Breast epithelium (tissue), 3 donors: Measurements from ENCODE around the gene FAM72A.
"Not testable (repeated sequence)": the region's sequence is repeated elsewhere in the genome, so short reads cannot be mapped to it uniquely, and the experiment has no call there.

Experiments
- POLR2A ChIP-seq: fragments of 450-650 bp; IDR thresholded peaks from one replicate; pipeline ENCODE4 v1.6.1; 2016; ENCODE audit warnings: antibody characterized with exemption, mild to moderate bottlenecking, moderate library complexity
- POLR2AphosphoS5 ChIP-seq, 3 donors: sonication (generic); formaldehyde crosslinking; IDR thresholded peaks; one replicate each; pipeline ENCODE4 v1.6.1; 2017; ENCODE audit warnings: antibody characterized with exemption in 3 of 3

GRCh38 chr1:206169794-206170193, 32.8 kb downstream of the FAM72A start:
- TF ChIP-seq POLR2A; POLR2AphosphoS5 (IDR thresholded peaks at IDR 0.05): not testable (repeated sequence)
